ENCODE data around the gene DHDDS.
A peak's percentile ranks its signal among the peaks of the same experiment; 100 is the strongest.
"Not testable (repeated sequence)": the region's sequence is repeated elsewhere in the genome, so short reads cannot be mapped to it uniquely, and the experiment has no call there.

The DHDDS gene, protein sequence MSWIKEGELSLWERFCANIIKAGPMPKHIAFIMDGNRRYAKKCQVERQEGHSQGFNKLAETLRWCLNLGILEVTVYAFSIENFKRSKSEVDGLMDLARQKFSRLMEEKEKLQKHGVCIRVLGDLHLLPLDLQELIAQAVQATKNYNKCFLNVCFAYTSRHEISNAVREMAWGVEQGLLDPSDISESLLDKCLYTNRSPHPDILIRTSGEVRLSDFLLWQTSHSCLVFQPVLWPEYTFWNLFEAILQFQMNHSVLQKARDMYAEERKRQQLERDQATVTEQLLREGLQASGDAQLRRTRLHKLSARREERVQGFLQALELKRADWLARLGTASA

GRCh38 chr1:26431979-26432695, at the start of gene DHDDS:
Gene DHDDS, plus strand, starts transcription at chr1:26432321. Its CDS starts 625 bp downstream, at chr1:26432946.
- H3K4me1 Mint-ChIP-seq = peaks cover 12 to 32% of the 10 kb centered on the region in 2 donors
- ATAC-seq (replicated peaks) = peak; percentile 96 to 97
- peak within 1 kb of the TSS; percentile 96 for H3K27ac Mint-ChIP-seq
- peak; percentile 99 for DNase-seq
- no peaks in the 10 kb centered on the region for H3K27me3 Mint-ChIP-seq
- H3K4me3 Mint-ChIP-seq = peak within 1 kb of the TSS; percentile 93
- H3K9me3 Mint-ChIP-seq = no peaks in the 10 kb centered on the region
- H3K36me3 Mint-ChIP-seq = peaks cover 10 to 16% of the 10 kb centered on the region in 2 donors

DNA sequence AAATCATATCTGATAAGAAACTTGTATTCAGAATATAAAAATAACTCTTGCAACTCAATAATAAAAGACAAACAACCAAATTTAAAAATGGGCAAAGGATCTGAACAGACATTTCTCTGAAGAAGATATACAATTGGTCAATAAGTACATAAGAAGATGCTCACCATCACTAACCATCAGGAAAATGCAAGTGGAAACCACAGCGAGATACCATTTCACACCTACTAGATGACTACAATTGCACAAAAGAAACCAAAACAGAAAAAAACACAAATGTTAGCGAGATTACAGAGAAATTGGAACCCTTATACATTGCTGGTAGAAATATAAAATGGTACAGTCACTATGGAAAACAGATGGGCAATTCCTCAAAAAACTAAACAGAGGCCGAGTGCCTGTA, 48.0 kb upstream of the DHDDS start:
- no peak for ATAC-seq (replicated peaks)

DNA sequence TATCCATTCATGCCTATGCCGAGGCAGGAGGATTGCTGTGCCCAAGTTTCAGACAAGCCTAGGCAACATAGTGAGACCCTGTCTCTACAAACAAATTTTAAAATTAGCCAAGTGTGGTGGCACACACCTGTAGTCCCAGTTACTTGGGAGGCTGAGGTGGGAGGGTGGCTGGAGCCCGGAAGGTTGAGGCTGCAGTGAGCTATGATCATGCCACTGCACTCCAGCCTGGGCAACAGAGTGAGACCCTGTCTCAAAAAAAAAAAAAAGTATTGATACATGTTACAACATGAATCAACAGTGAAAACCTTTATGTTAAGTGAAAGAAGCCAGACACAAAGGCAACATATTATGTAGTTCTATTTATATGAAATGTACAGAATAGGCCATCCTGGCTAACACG, 47.1 kb upstream of the DHDDS start:
- DNase-seq; H3K4me3 Mint-ChIP-seq; H3K9me3 Mint-ChIP-seq; H3K4me1 Mint-ChIP-seq; ATAC-seq (replicated peaks); H3K36me3 Mint-ChIP-seq; H3K27ac Mint-ChIP-seq: not testable (repeated sequence)
- peaks cover 6 to 24% of the 10 kb centered on the region in 2 donors for H3K27me3 Mint-ChIP-seq

More for the DNA sequence above, 48.0 kb upstream of the DHDDS start:
- Mint-ChIP-seq H3K9me3 (no peaks in the 10 kb centered on the region), H3K27ac (no peak overlapping the region), H3K36me3 (no peaks in the 10 kb centered on the region), H3K27me3 (peaks cover 6 to 24% of the 10 kb centered on the region in 2 donors), H3K4me1 (no peaks in the 10 kb centered on the region), H3K4me3 (no peak overlapping the region)
- DNase-seq = no peak

DNA sequence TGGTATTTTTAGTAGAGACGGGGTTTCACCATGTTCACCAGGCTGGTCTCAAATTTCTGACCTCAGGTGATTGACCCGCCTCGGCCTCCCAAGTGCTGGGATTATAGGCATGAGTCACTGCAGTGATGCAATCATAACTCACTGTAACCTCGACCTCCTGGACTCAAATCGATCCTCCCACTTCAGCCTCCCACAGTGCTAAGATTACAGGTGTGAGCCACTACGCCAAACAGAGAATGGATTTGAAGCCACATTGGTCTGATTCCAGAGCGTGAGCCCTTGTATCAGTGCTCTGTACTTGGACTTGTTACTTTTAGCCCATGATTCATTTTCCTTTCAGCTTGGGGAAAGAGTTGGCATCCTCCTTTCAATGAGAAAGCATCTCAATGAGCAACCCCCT, 44.7 kb upstream of the DHDDS start:
- ATAC-seq (replicated peaks) (no peak), DNase-seq (no peak)
- Mint-ChIP-seq H3K27ac (no peak overlapping the region), H3K9me3 (no peaks in the 10 kb centered on the region), H3K27me3 (peaks cover 10 to 24% of the 10 kb centered on the region in 2 donors), H3K4me3 (no peak overlapping the region), H3K36me3 (no peaks in the 10 kb centered on the region), H3K4me1 (no peaks in the 10 kb centered on the region)

DNA sequence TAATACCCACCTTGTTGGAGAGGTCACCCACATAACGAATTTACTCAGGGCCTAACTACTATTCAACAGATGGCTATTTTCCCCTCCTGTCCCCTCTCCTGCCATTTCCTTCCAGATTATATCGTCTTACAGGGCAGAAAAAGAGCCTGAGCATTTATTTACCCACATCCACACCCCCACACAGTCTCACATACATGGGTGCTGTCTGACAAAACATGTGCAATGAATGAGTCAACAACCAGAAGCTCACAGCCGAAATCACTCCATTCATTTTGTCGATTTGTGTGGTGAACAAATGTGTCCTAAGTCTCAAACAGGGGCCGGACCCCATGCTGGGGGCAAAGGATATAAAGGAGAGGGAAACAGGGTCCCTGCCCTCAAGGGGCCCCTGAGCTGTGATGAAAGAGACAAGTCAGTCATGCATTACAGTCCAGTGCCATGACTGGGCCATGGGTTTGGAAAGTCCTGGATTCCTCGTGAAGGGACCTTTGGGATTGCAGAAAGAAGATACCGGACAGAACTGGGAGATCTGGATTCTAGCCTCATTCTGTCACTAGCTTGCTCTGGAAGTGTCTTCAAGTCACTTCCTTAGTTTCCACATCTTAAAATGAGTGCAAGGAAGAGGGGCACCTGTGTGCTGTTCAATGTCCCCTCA, 43.2 kb upstream of the DHDDS start:
- ATAC-seq (replicated peaks) (no peak), DNase-seq (no peak)
- H3K27me3 Mint-ChIP-seq = peaks cover 12 to 32% of the 10 kb centered on the region in 2 donors
- no peak overlapping the region for H3K27ac Mint-ChIP-seq
- no peak overlapping the region for H3K4me3 Mint-ChIP-seq
- H3K9me3 Mint-ChIP-seq = no peaks in the 10 kb centered on the region
- no peaks in the 10 kb centered on the region for H3K36me3 Mint-ChIP-seq
- no peaks in the 10 kb centered on the region for H3K4me1 Mint-ChIP-seq

GRCh38 chr1:26389604-26390247, 42.4 kb upstream of the DHDDS start:
- no peaks in the 10 kb centered on the region for H3K36me3 Mint-ChIP-seq
- no peaks in the 10 kb centered on the region for H3K9me3 Mint-ChIP-seq
- H3K27me3 Mint-ChIP-seq = peaks cover 12 to 25% of the 10 kb centered on the region in 2 donors
- H3K4me1 Mint-ChIP-seq = no peaks in the 10 kb centered on the region
- DNase-seq (no peak), ATAC-seq (replicated peaks) (no peak)
- H3K27ac Mint-ChIP-seq = no peak overlapping the region
- no peak overlapping the region for H3K4me3 Mint-ChIP-seq

- H3K27ac Mint-ChIP-seq = no peak overlapping the region
- no peaks in the 10 kb centered on the region for H3K4me1 Mint-ChIP-seq
- H3K27me3 Mint-ChIP-seq = peaks cover 9 to 25% of the 10 kb centered on the region in 2 donors
- ATAC-seq (replicated peaks) (peak; percentile 56 to 63), DNase-seq (no peak)
- H3K4me3 Mint-ChIP-seq = no peak overlapping the region
- H3K9me3 Mint-ChIP-seq = no peaks in the 10 kb centered on the region
- no peaks in the 10 kb centered on the region for H3K36me3 Mint-ChIP-seq
These were observed 40.7 kb upstream of the DHDDS start for GRCh38 chr1:26391450-26391849.

GRCh38 chr1:26395754-26396153, 36.4 kb upstream of the DHDDS start:
- Mint-ChIP-seq H3K27me3 (peaks cover 14 to 30% of the 10 kb centered on the region in 2 donors), H3K4me1 (no peaks in the 10 kb centered on the region), H3K4me3 (no peak overlapping the region), H3K9me3 (no peaks in the 10 kb centered on the region), H3K27ac (no peak overlapping the region), H3K36me3 (no peaks in the 10 kb centered on the region)
- no peak for DNase-seq
- ATAC-seq (replicated peaks) = no peak

- DNase-seq (no peak), ATAC-seq (replicated peaks) (no peak)
- Mint-ChIP-seq H3K9me3 (no peaks in the 10 kb centered on the region), H3K4me3 (no peak overlapping the region), H3K27me3 (peaks cover 27 to 35% of the 10 kb centered on the region in 2 donors), H3K27ac (no peak overlapping the region), H3K4me1 (no peaks in the 10 kb centered on the region), H3K36me3 (no peaks in the 10 kb centered on the region)
These were observed 33.1 kb upstream of the DHDDS start for GRCh38 chr1:26399034-26399433.

DNA sequence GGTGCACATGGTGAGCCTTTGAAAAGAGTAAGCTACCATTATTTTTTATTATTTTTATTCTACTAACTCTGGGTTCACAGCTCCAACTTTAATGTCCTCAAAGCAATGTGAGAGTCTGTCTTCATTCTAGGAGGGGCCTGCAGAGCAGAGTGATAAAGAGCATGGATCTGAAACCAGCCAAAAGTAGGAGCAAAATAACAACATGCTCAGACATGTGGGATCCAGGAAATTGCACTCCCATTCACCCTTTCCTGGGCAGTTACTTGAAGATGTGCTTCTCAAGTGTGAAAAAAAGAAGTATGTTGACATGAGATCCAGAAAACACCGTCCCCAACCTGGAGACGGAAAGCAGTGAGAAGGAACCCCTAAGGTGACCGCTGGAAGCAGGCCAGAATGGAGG, 30.2 kb upstream of the DHDDS start:
- Mint-ChIP-seq H3K36me3 (no peaks in the 10 kb centered on the region), H3K9me3 (no peaks in the 10 kb centered on the region), H3K27ac (no peak overlapping the region), H3K4me3 (no peak overlapping the region), H3K27me3 (peaks cover 30 to 59% of the 10 kb centered on the region in 2 donors), H3K4me1 (no peaks in the 10 kb centered on the region)
- ATAC-seq (replicated peaks) = no peak
- DNase-seq = no peak

DNA sequence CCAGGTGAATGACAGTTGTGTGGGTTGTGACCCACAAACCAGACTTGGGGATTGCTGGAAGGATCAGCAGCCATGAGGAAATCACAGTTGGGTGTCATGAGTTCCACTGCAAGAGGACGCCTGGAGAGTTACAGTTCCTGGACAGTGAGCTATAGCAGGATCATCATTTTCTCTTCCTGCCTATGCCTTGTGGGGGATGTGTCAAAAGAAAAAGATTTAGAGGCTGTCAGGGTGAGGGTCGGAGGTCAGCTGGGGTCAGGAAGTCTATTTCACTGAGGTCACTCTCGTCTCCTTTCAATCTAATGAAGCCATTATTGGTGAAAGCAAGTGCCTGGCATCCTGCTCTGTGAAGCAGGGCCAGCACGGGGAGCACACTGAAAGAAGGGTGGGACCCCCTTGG, 28.5 kb upstream of the DHDDS start:
- peaks cover 38 to 76% of the 10 kb centered on the region in 2 donors for H3K27me3 Mint-ChIP-seq
- no peak overlapping the region for H3K4me3 Mint-ChIP-seq
- no peaks in the 10 kb centered on the region for H3K36me3 Mint-ChIP-seq
- no peak for DNase-seq
- peaks cover 0 to 3% of the 10 kb centered on the region in 2 donors for H3K9me3 Mint-ChIP-seq
- no peak overlapping the region for H3K27ac Mint-ChIP-seq
- H3K4me1 Mint-ChIP-seq = peaks cover 0 to 3% of the 10 kb centered on the region in 2 donors
- ATAC-seq (replicated peaks) = no peak

DNA sequence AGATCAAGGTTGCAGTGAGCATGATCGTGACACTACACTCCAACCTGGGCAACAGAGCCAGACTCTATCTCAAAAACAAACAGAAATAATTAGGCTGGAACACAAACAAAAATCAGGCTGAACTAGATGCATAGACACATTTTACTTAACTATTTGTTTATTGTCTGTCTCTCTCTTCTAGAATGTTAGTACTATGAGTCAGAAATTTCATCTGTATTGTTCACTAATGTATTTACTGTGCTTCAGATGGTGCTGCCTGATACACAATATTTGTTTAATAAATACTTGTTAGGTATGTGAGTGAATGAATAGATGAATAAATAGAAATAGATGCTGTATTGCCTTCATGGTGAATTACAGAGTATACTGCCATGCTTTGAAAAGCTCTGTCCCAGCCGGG, 27.5 kb upstream of the DHDDS start:
- Mint-ChIP-seq H3K27ac (no peak overlapping the region), H3K36me3 (no peaks in the 10 kb centered on the region), H3K9me3 (peaks cover 0 to 3% of the 10 kb centered on the region in 2 donors), H3K27me3 (peaks cover 47 to 86% of the 10 kb centered on the region in 2 donors), H3K4me1 (peaks cover 5 to 13% of the 10 kb centered on the region in 2 donors), H3K4me3 (no peak overlapping the region)
- DNase-seq (no peak), ATAC-seq (replicated peaks) (no peak)

GRCh38 chr1:26405281-26405915, 26.7 kb upstream of the DHDDS start:
- Mint-ChIP-seq H3K27me3 (peaks cover 46 to 89% of the 10 kb centered on the region in 2 donors), H3K27ac (no peak overlapping the region), H3K36me3 (no peaks in the 10 kb centered on the region), H3K4me3 (no peak overlapping the region), H3K4me1 (peaks cover 7 to 15% of the 10 kb centered on the region in 2 donors), H3K9me3 (peaks cover 0 to 3% of the 10 kb centered on the region in 2 donors)
- ATAC-seq (replicated peaks) (no peak), DNase-seq (no peak)

- Mint-ChIP-seq H3K27ac (no peak overlapping the region), H3K27me3 (peaks cover 61 to 94% of the 10 kb centered on the region in 2 donors), H3K9me3 (peaks cover 0 to 3% of the 10 kb centered on the region in 2 donors), H3K4me1 (peaks cover 14 to 29% of the 10 kb centered on the region in 2 donors), H3K36me3 (no peaks in the 10 kb centered on the region), H3K4me3 (no peak overlapping the region)
- DNase-seq (peak; percentile 33), ATAC-seq (replicated peaks) (peak in 1 of 2 donors; percentile 50)
These were observed 23.5 kb upstream of the DHDDS start for GRCh38 chr1:26408604-26409003.
